ENCODE measurements around the gene KANTR. TPM values are rescaled to one million over a fixed set of nuclear protein-coding genes. Genes with fewer than 3 reads are reported as not detected.

The KANTR gene, protein sequence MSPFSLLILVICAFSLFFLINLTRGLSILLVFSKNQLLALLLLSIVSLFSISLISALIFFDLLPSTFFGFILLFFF
- total RNA-seq, result 10 to 100 TPM; 11.7 to 14.4 TPM
- polyA plus RNA-seq (2013, experiment 1 of 2), result 5.8 TPM
- 6.5 TPM for polyA plus RNA-seq (2013, experiment 2 of 2)
- long read RNA-seq, experiment 1, partial matches to known transcripts, result 0 of 3 reads
- long read RNA-seq, experiment 1, other reads (novel, unspliced or antisense), result 3 of 3 reads
- long read RNA-seq, experiment 2, partial matches to known transcripts, result 1 of 11 reads
- long read RNA-seq, experiment 2, other reads (novel, unspliced or antisense), result 10 of 11 reads
- long read RNA-seq, experiment 3, partial matches to known transcripts, result 1 of 5 reads
- long read RNA-seq, experiment 3, other reads (novel, unspliced or antisense), result 4 of 5 reads
- long read RNA-seq, experiment 4, partial matches to known transcripts, result 1 of 3 reads
- long read RNA-seq, experiment 4, other reads (novel, unspliced or antisense), result 2 of 3 reads

- H3K4me1 Mint-ChIP-seq, result peaks cover 6% of the 10 kb centered on the region
- peak within 1 kb of the TSS; percentile 97 for H3K27ac Mint-ChIP-seq
- H3K27me3 Mint-ChIP-seq (ENCODE audit: insufficient read depth), result no peaks in the 10 kb centered on the region
- H3K4me3 Mint-ChIP-seq, result peak within 1 kb of the TSS; percentile 79
- peak within 1 kb of the TSS; percentile 53 for H3K9ac ChIP-seq (ENCODE audit: extremely low read depth, low read length, poor library complexity, severe bottlenecking)
- peak within 1 kb of the TSS; percentile 83 for H3K27ac ChIP-seq (ENCODE audit: low read depth, low read length)
- DNase-seq, result peak; percentile 95
- H3K36me3 ChIP-seq (ENCODE audit: control insufficient read depth, insufficient read depth, low read length), result no peaks in the 10 kb centered on the region
- H3K9me3 ChIP-seq (ENCODE audit: control insufficient read depth, low read length), result no peaks in the 10 kb centered on the region
- WGBS, 2 experiments (ENCODE audit: insufficient coverage in 1 of 2, insufficient read length in 1 of 2), result 0% methylated on average over 62 of the region's 67 CpGs; no CpG with 5 or more reads in 1 of the 2 experiments
- H3K36me3 Mint-ChIP-seq (ENCODE audit: low read depth), result peaks cover 3% of the 10 kb centered on the region
- no peaks in the 10 kb centered on the region for H3K4me1 ChIP-seq (ENCODE audit: control insufficient read depth, insufficient read depth, low read length)
- H3K27me3 ChIP-seq (ENCODE audit: control insufficient read depth, insufficient read depth, low read length, poor library complexity, severe bottlenecking), result no peaks in the 10 kb centered on the region
- peaks cover 46% of the 10 kb centered on the region for H3K9me3 Mint-ChIP-seq
- TF ChIP-seq, protein P1, sequence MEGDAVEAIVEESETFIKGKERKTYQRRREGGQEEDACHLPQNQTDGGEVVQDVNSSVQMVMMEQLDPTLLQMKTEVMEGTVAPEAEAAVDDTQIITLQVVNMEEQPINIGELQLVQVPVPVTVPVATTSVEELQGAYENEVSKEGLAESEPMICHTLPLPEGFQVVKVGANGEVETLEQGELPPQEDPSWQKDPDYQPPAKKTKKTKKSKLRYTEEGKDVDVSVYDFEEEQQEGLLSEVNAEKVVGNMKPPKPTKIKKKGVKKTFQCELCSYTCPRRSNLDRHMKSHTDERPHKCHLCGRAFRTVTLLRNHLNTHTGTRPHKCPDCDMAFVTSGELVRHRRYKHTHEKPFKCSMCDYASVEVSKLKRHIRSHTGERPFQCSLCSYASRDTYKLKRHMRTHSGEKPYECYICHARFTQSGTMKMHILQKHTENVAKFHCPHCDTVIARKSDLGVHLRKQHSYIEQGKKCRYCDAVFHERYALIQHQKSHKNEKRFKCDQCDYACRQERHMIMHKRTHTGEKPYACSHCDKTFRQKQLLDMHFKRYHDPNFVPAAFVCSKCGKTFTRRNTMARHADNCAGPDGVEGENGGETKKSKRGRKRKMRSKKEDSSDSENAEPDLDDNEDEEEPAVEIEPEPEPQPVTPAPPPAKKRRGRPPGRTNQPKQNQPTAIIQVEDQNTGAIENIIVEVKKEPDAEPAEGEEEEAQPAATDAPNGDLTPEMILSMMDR (conservative IDR thresholded peaks at IDR 0.05), result peak; percentile 27
- H3K4me3 ChIP-seq (ENCODE audit: low read length), result peak within 1 kb of the TSS; percentile 88
These were observed at the start of gene KANTR for GRCh38 chrX:53093748-53094581. KANTR (plus strand) TSS chrX:53094142; CDS start chrX:53124273, 30,131 bp downstream.

DNA sequence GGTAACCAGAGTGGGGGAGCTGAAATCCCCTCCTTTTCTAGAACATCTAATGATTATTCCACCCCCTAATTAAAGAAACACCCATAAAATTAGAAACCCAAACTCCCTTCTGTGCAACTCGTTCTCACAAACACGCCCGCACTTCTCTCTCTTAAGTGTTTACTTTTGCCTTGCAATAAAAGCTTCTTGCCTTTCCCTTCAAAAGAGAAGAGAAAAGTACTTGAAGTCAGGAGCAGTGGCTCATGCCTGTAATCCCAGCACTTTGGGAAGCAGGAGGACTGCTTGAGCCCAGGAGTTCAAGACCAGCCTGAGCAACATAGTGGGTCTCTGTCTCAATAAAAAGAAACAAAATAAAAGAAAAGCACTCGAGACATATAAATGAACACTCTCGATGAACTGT lies 48.9 kb upstream of the KANTR start:
- Histone ChIP-seq H3K4me3 (ENCODE audit: low read length) (no peak overlapping the region), H3K9me3 (ENCODE audit: control insufficient read depth, low read length) (no peaks in the 10 kb centered on the region), H3K9ac (ENCODE audit: extremely low read depth, low read length, poor library complexity, severe bottlenecking) (no peak overlapping the region), H3K27me3 (ENCODE audit: control insufficient read depth, insufficient read depth, low read length, poor library complexity, severe bottlenecking) (no peaks in the 10 kb centered on the region), H3K4me1 (ENCODE audit: control insufficient read depth, insufficient read depth, low read length) (no peaks in the 10 kb centered on the region), H3K36me3 (ENCODE audit: control insufficient read depth, insufficient read depth, low read length) (no peaks in the 10 kb centered on the region), H3K27ac (ENCODE audit: low read depth, low read length) (no peak overlapping the region)
- DNase-seq, result no peak
- Mint-ChIP-seq H3K4me1 (no peaks in the 10 kb centered on the region), H3K9me3 (peaks cover 65% of the 10 kb centered on the region), H3K27ac (no peak overlapping the region), H3K4me3 (no peak overlapping the region), H3K27me3 (ENCODE audit: insufficient read depth) (no peaks in the 10 kb centered on the region), H3K36me3 (ENCODE audit: low read depth) (no peaks in the 10 kb centered on the region)
- WGBS, 2 experiments (ENCODE audit: insufficient coverage in 1 of 2, insufficient read length in 1 of 2), result 100% methylated on average over 2 to 5 of the region's 5 CpGs
- TF ChIP-seq, protein P1 (conservative IDR thresholded peaks at IDR 0.05), result no peak

DNA sequence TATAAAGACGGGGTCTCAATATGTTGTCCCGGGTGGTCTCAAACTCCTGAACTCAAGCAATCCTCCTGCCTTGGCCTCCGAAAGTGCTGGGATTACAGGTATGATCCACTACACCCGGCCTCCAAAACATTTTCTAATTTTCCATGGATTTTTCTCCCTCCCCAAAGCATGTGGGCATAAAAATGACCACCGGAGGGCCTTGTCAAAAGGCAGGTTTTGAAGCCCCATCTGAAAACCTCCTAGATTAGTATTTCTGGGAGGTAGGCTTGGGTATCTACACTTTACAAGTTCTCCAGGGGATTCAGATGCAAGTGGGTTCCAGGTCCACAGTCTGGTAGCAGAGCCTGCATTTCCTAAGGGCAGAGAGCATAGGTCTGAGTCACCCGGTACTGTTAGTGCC lies 46.7 kb upstream of the KANTR start:
- Histone ChIP-seq H3K4me3 (ENCODE audit: low read length) (no peak overlapping the region), H3K36me3 (ENCODE audit: control insufficient read depth, insufficient read depth, low read length) (no peaks in the 10 kb centered on the region), H3K9me3 (ENCODE audit: control insufficient read depth, low read length) (no peaks in the 10 kb centered on the region), H3K9ac (ENCODE audit: extremely low read depth, low read length, poor library complexity, severe bottlenecking) (no peak overlapping the region), H3K27ac (ENCODE audit: low read depth, low read length) (no peak overlapping the region), H3K27me3 (ENCODE audit: control insufficient read depth, insufficient read depth, low read length, poor library complexity, severe bottlenecking) (no peaks in the 10 kb centered on the region), H3K4me1 (ENCODE audit: control insufficient read depth, insufficient read depth, low read length) (no peaks in the 10 kb centered on the region)
- Mint-ChIP-seq H3K9me3 (peaks cover 62% of the 10 kb centered on the region), H3K4me1 (no peaks in the 10 kb centered on the region), H3K27ac (no peak overlapping the region), H3K36me3 (ENCODE audit: low read depth) (no peaks in the 10 kb centered on the region), H3K27me3 (ENCODE audit: insufficient read depth) (no peaks in the 10 kb centered on the region), H3K4me3 (no peak overlapping the region)
- TF ChIP-seq, protein P1 (conservative IDR thresholded peaks at IDR 0.05), result peak; percentile 65
- peak; percentile 46 for DNase-seq
- WGBS, 2 experiments (ENCODE audit: insufficient coverage in 1 of 2, insufficient read length in 1 of 2), result 90 to 97% methylated on average over 2 to 6 of the region's 6 CpGs
